ENCODE data around the gene TCF7L1. TPM values are rescaled to one million over a fixed set of nuclear protein-coding genes. Genes with fewer than 3 reads are reported as not detected.

TCF7L1 gene
- total and polyA plus RNA-seq, 2 of the 13 experiments (the other 11 are each of a cell fraction or from before 2014, with no cell fraction given), result 0.04 to 0.15 TPM

- CTCF ChIA-PET (ENCODE audit: low intra/inter-chr PET ratio, low total read pairs), result no interaction called here
Measured at GRCh38 chr2:85312404-85312803, 179.2 kb downstream of the TCF7L1 start.

More at GRCh38 chr2:85312404-85312803, 179.2 kb downstream of the TCF7L1 start:
- no peak for ATAC-seq
- Histone ChIP-seq H3K9me3 (ENCODE audit: low read length) (no peaks in the 10 kb centered on the region), H3K27ac (ENCODE audit: extremely low read length, insufficient read depth, low read length) (no peak overlapping the region), H3K79me2 (ENCODE audit: insufficient read depth, low read length) (peaks cover 5% of the 10 kb centered on the region), H3K4me2 (ENCODE audit: low read depth, low read length) (no peak overlapping the region), H3K9ac (ENCODE audit: insufficient read depth, low read depth, low read length) (no peak overlapping the region), H3K4me3 (replicated peaks in 1 of 3; ENCODE audit: insufficient read depth in 1 of 3, low read depth in 2 of 3, low read length in 3 of 3) (no peak overlapping the region), H2AFZ (ENCODE audit: low read length) (no peak overlapping the region), H4K20me1 (ENCODE audit: insufficient read depth, low read length) (peaks cover 5% of the 10 kb centered on the region; the same call in 1 of the 2 replicates), H3K4me1 (ENCODE audit: insufficient read depth, low read length) (peaks cover 57% of the 10 kb centered on the region), H3K27me3 (ENCODE audit: control insufficient read depth in 1 of 2, insufficient read depth in 2 of 2, low read length in 2 of 2) (no peaks in the 10 kb centered on the region), H3K36me3 (replicated peaks in 1 of 2; ENCODE audit: control insufficient read depth in 1 of 2, insufficient read depth in 2 of 2, low read length in 2 of 2) (peaks cover 7 to 25% of the 10 kb centered on the region in 2 experiments; a peak in 4 of 5 replicates)
- DNase-seq (ENCODE audit: low spot score), result no peak
- TF ChIP-seq ZBTB7B (CRISPR knock-in tag; IDR thresholded peaks at IDR 0.05) (no peak), RBM22 (optimal IDR thresholded peaks at IDR 0.05; ENCODE audit: low read length) (no peak), ZNF430 (CRISPR knock-in tag; IDR thresholded peaks at IDR 0.05) (no peak), MEF2D (CRISPR knock-in tag; IDR thresholded peaks at IDR 0.05) (no peak), SRSF1 (optimal IDR thresholded peaks at IDR 0.05; ENCODE audit: low read depth, low read length) (no peak), SMAD3 (CRISPR knock-in tag; IDR thresholded peaks at IDR 0.05) (no peak), SIN3A (IDR thresholded peaks at IDR 0.05; ENCODE audit: borderline replicate concordance, low read depth, low read length) (no peak), ZNF367 (CRISPR knock-in tag; IDR thresholded peaks at IDR 0.05; ENCODE audit: borderline replicate concordance) (no peak), ZNF746 (CRISPR knock-in tag; IDR thresholded peaks at IDR 0.05) (no peak), CEBPG (CRISPR knock-in tag; IDR thresholded peaks at IDR 0.05) (no peak)
- TF ChIP-seq, protein P1, sequence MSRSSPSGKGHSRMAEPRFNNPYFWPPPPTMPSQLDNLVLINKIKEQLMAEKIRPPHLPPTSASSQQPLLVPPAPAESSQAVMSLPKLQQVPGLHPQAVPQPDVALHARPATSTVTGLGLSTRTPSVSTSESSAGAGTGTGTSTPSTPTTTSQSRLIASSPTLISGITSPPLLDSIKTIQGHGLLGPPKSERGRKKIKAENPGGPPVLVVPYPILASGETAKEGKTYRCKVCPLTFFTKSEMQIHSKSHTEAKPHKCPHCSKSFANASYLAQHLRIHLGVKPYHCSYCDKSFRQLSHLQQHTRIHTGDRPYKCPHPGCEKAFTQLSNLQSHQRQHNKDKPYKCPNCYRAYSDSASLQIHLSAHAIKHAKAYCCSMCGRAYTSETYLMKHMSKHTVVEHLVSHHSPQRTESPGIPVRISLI (CRISPR knock-in tag; IDR thresholded peaks at IDR 0.05; ENCODE audit: borderline replicate concordance), result no peak
- TF ChIP-seq, protein P2, sequence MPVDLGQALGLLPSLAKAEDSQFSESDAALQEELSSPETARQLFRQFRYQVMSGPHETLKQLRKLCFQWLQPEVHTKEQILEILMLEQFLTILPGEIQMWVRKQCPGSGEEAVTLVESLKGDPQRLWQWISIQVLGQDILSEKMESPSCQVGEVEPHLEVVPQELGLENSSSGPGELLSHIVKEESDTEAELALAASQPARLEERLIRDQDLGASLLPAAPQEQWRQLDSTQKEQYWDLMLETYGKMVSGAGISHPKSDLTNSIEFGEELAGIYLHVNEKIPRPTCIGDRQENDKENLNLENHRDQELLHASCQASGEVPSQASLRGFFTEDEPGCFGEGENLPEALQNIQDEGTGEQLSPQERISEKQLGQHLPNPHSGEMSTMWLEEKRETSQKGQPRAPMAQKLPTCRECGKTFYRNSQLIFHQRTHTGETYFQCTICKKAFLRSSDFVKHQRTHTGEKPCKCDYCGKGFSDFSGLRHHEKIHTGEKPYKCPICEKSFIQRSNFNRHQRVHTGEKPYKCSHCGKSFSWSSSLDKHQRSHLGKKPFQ (CRISPR knock-in tag; IDR thresholded peaks at IDR 0.05; ENCODE audit: insufficient replicate concordance), result no peak
- TF ChIP-seq, protein P3, sequence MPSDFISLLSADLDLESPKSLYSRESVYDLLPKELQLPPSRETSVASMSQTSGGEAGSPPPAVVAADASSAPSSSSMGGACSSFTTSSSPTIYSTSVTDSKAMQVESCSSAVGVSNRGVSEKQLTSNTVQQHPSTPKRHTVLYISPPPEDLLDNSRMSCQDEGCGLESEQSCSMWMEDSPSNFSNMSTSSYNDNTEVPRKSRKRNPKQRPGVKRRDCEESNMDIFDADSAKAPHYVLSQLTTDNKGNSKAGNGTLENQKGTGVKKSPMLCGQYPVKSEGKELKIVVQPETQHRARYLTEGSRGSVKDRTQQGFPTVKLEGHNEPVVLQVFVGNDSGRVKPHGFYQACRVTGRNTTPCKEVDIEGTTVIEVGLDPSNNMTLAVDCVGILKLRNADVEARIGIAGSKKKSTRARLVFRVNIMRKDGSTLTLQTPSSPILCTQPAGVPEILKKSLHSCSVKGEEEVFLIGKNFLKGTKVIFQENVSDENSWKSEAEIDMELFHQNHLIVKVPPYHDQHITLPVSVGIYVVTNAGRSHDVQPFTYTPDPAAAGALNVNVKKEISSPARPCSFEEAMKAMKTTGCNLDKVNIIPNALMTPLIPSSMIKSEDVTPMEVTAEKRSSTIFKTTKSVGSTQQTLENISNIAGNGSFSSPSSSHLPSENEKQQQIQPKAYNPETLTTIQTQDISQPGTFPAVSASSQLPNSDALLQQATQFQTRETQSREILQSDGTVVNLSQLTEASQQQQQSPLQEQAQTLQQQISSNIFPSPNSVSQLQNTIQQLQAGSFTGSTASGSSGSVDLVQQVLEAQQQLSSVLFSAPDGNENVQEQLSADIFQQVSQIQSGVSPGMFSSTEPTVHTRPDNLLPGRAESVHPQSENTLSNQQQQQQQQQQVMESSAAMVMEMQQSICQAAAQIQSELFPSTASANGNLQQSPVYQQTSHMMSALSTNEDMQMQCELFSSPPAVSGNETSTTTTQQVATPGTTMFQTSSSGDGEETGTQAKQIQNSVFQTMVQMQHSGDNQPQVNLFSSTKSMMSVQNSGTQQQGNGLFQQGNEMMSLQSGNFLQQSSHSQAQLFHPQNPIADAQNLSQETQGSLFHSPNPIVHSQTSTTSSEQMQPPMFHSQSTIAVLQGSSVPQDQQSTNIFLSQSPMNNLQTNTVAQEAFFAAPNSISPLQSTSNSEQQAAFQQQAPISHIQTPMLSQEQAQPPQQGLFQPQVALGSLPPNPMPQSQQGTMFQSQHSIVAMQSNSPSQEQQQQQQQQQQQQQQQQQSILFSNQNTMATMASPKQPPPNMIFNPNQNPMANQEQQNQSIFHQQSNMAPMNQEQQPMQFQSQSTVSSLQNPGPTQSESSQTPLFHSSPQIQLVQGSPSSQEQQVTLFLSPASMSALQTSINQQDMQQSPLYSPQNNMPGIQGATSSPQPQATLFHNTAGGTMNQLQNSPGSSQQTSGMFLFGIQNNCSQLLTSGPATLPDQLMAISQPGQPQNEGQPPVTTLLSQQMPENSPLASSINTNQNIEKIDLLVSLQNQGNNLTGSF (CRISPR knock-in tag; IDR thresholded peaks at IDR 0.05), result no peak
- no peak for FAIRE-seq
- intact Hi-C loops (cut with micrococcal nuclease; ENCODE audit: unreplicated experiment) (no loop called here), in situ Hi-C loops (cut with HindIII; ENCODE audit: extremely low pct_ligation_motif_present, low pct_unique_long_range_greater_than_20kb) (no loop called here)
- BruUV-seq (replicated peaks), result no TSS peak
- POLR2A ChIA-PET, result interaction anchor here (1.0 to 3.9 kb wide), 2 partner anchors 12 to 14 kb away, joined by 3 to 31 read pairs; no protein-coding TSS in a partner anchor
- 95% methylated on average over 7 of the region's 7 CpGs for WGBS (ENCODE audit: low lambda C conversion rate)

Measured in HepG2 (cell line).